Upper lobe of left lung (tissue), 6 donors: ENCODE measurements around the gene RRP1B. TPM values are rescaled to one million over a fixed set of nuclear protein-coding genes. Genes with fewer than 3 reads are reported as not detected.
"Not testable (repeated sequence)": the region's sequence is repeated elsewhere in the genome, so short reads cannot be mapped to it uniquely, and the experiment has no call there.

Experiments used
- ATAC-seq, 2 donors: fragments of 200-7000 bp; cut with Tn5 transposase; one replicate each; pipeline ENCODE4 v1.9.1; 2022; ENCODE audit warnings: mild to moderate bottlenecking in 2 of 2, moderate library complexity in 2 of 2; ENCODE audit not compliant: low FRiP score in 2 of 2
- DNase-seq, 2 donors: peaks; one replicate each; pipeline ENCODE4 v3.0.0-alpha.2; 2019 to 2020
- H3K27ac ChIP-seq, 4 donors: fragments of 200-600 bp; sonication (generic); one replicate each; pipeline ENCODE4 v1.5.1; 2016 to 2019
- H3K27me3 ChIP-seq, 4 donors: fragments of 200-600 bp; sonication (generic); one replicate each; pipeline ENCODE4 v1.5.1; 2017 to 2019
- H3K36me3 ChIP-seq, 4 donors: fragments of 200-600 bp; sonication (generic); one replicate each; pipeline ENCODE4 v1.5.1; 2016 to 2019
- H3K4me1 ChIP-seq, 4 donors: fragments of 200-600 bp; sonication (generic); one replicate each; pipeline ENCODE4 v1.5.1; 2018 to 2019
- H3K4me3 ChIP-seq, 4 donors: fragments of 200-600 bp; sonication (generic); one replicate each; pipeline ENCODE4 v1.5.1; 2017 to 2019; ENCODE audit warnings: mild to moderate bottlenecking in 2 of 4, moderate library complexity in 1 of 4
- H3K9me3 ChIP-seq, 4 donors: fragments of 200-600 bp; sonication (generic); one replicate each; pipeline ENCODE4 v1.5.1; 2018 to 2019
- EP300 ChIP-seq, 4 donors: sonication (generic); formaldehyde crosslinking; IDR thresholded peaks; one replicate each; pipeline ENCODE4 v1.5.1; 2017; ENCODE audit warnings: antibody characterized with exemption in 4 of 4, control low read depth in 2 of 4
- POLR2A ChIP-seq, 4 donors: fragments of 450-650 bp; IDR thresholded peaks; one replicate each; pipeline ENCODE4 v1.5.1; 2016 to 2017; ENCODE audit warnings: antibody characterized with exemption in 4 of 4, mild to moderate bottlenecking in 2 of 4
- POLR2AphosphoS5 ChIP-seq, 2 donors: sonication (generic); formaldehyde crosslinking; IDR thresholded peaks; one replicate each; pipeline ENCODE4 v1.5.1; 2017; ENCODE audit warnings: antibody characterized with exemption in 2 of 2
- WGBS, 2 donors: methylation state at CpG; one replicate each; pipeline ENCODE4 v1.1.5; 2017 to 2018; 5-methylcytosine and 5-hydroxymethylcytosine counted together
- total RNA-seq, 6 donors: library from RNA; depleted of rRNA in 4 of 6; stranded (reverse); fragments of >200 nt in 4 of 6; gene quantifications; one replicate each; pipeline versions ENCODE4 v1.1.0 to v1.2.1, GENCODE V29; 2016 to 2021
- TF ChIP-seq, protein P1 (sequence below), 6 experiments: fragments of 450-650 bp in 4 of 6; fragments of 200-600 bp in 2 of 6; sonication (generic) in 2 of 6; IDR thresholded peaks; one replicate each; pipeline ENCODE4 v1.5.1; 2016 to 2019; ENCODE audit warnings: antibody characterized with exemption in 6 of 6
- donor health status: DM: no; HTN: no; CAD: no; lungs with moderate emphysema.
- donor health status: DM: no; HTN: yes; CAD: no; lungs with severe emphysema.

Gene RRP1B
- total RNA-seq, 6 donors from 2014 or later = 11.5 to 22.8 (median 19.7) TPM

GRCh38 chr21:43707462-43707861 lies 48.1 kb downstream of the RRP1B start:
- Histone ChIP-seq H3K4me1 (peaks cover 2 to 16% (median 6%) of the 10 kb centered on the region in 4 donors), H3K36me3 (no peaks in the 10 kb centered on the region), H3K4me3 (no peak overlapping the region), H3K27me3 (no peaks in the 10 kb centered on the region), H3K27ac (no peak overlapping the region), H3K9me3 (no peaks in the 10 kb centered on the region)
- WGBS, 2 donors = 88 to 92% methylated on average over 7 to 9 of the region's 9 CpGs
- ATAC-seq (no peak), DNase-seq (no peak)
- TF ChIP-seq POLR2A (IDR thresholded peaks at IDR 0.05) = no peak
- no peak for TF ChIP-seq EP300 (IDR thresholded peaks at IDR 0.05)
- TF ChIP-seq, protein P1, sequence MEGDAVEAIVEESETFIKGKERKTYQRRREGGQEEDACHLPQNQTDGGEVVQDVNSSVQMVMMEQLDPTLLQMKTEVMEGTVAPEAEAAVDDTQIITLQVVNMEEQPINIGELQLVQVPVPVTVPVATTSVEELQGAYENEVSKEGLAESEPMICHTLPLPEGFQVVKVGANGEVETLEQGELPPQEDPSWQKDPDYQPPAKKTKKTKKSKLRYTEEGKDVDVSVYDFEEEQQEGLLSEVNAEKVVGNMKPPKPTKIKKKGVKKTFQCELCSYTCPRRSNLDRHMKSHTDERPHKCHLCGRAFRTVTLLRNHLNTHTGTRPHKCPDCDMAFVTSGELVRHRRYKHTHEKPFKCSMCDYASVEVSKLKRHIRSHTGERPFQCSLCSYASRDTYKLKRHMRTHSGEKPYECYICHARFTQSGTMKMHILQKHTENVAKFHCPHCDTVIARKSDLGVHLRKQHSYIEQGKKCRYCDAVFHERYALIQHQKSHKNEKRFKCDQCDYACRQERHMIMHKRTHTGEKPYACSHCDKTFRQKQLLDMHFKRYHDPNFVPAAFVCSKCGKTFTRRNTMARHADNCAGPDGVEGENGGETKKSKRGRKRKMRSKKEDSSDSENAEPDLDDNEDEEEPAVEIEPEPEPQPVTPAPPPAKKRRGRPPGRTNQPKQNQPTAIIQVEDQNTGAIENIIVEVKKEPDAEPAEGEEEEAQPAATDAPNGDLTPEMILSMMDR (IDR thresholded peaks at IDR 0.05) = no peak
- TF ChIP-seq POLR2AphosphoS5 (IDR thresholded peaks at IDR 0.05) = no peak

GRCh38 chr21:43708745-43709381 lies 49.5 kb downstream of the RRP1B start:
- Histone ChIP-seq H3K4me3 (no peak overlapping the region), H3K36me3 (no peaks in the 10 kb centered on the region), H3K27me3 (no peaks in the 10 kb centered on the region), H3K9me3 (no peaks in the 10 kb centered on the region), H3K27ac (no peak overlapping the region), H3K4me1 (peaks cover 0 to 14% (median 0%) of the 10 kb centered on the region in 4 donors)
- 86 to 94% methylated on average over 13 of the region's 13 CpGs for WGBS, 2 donors
- DNase-seq (no peak), ATAC-seq (no peak)
- no peak for TF ChIP-seq EP300 (IDR thresholded peaks at IDR 0.05)
- TF ChIP-seq POLR2A (IDR thresholded peaks at IDR 0.05) = no peak
- TF ChIP-seq, protein P1 (IDR thresholded peaks at IDR 0.05) = no peak
- no peak for TF ChIP-seq POLR2AphosphoS5 (IDR thresholded peaks at IDR 0.05)

GRCh38 chr21:43712268-43712942 lies 53.0 kb downstream of the RRP1B start:
- peak; percentile 66 to 94 for ATAC-seq

DNA sequence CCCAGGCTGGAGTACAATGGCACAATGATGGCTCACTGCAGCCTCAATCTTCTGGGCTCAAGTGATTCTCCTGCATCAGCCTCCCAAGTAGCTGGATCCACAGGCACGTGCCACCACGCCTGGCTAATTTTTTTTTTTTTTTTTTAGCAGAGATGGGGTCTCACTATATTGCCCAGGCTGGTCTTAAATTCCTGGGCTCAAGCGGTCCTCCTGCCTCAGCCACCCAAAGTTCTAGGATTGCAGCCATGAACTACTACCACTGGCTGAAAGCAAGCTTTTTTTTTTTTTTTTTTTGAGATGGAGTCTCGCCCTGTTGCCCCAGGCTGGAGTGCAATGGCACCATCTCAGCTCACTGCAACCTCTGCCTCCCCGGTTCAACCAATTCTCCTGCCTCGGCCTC lies 53.8 kb downstream of the RRP1B start:
- DNase-seq, H3K4me3 ChIP-seq, H3K27me3 ChIP-seq, H3K36me3 ChIP-seq, ATAC-seq, H3K9me3 ChIP-seq: not testable (repeated sequence)
- 88 to 91% methylated on average over 6 of the region's 6 CpGs for WGBS, 2 donors
- peaks cover under 1 to 16% (median 2%) of the 10 kb centered on the region in 4 donors for H3K4me1 ChIP-seq
- H3K27ac ChIP-seq = peak overlapping the region; percentile 70 to 83 (median 74)

More at GRCh38 chr21:43712268-43712942, 53.0 kb downstream of the RRP1B start:
- Histone ChIP-seq H3K9me3 (no peaks in the 10 kb centered on the region), H3K27ac (peak overlapping the region; percentile 70 to 83 (median 74)), H3K4me1 (peaks cover 0 to 14% (median 0%) of the 10 kb centered on the region in 4 donors), H3K27me3 (no peaks in the 10 kb centered on the region), H3K4me3 (no peak overlapping the region), H3K36me3 (no peaks in the 10 kb centered on the region)
- WGBS, 2 donors = 64 to 71% methylated on average over 13 of the region's 13 CpGs
- TF ChIP-seq, protein P1 (IDR thresholded peaks at IDR 0.05) = no peak
- TF ChIP-seq EP300 (IDR thresholded peaks at IDR 0.05) (no peak), POLR2A (IDR thresholded peaks at IDR 0.05) (peak in 1 of 4 donors; percentile 39), POLR2AphosphoS5 (IDR thresholded peaks at IDR 0.05) (peak in 1 of 2 donors; percentile 11)
- DNase-seq = peak in 1 of 2 donors; percentile 87

DNA sequence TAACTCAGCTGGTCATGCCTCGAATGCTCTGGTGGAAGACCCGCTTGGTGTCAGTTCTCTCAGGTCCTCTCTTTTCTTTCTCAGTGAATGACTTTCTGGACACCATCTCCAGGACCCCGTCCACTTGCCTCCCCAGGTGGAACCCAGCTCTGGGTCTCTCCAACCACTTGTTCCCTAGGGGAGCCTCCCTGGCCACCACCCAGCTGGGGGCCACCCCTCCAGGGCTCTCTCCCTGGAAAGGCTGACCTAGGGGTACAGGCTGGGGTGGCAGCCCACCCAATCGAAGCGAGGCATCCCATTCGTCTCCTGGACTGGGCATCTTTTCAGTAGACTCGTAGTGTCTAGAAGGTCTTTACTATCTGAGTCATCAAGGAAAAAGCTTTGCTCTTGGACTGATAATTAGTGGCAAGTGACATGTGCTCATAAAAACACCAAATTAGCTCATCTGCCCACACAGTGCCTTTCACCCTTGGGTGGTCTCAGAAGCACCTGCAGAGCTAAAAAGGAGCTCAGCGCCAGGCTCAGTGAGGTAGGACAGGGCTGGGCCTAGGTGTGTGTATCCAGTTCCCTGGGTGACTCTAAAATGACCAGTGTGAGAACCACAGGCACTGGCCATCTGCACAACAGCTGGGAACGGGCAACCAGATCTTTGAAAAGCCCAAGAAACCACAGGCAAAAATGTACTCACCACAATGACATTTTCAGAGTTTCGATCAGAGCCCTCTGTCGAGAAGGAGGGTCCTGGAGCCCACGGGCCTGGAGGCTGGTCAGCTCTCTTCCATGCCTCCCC lies 57.2 kb downstream of the RRP1B start:
- TF ChIP-seq POLR2AphosphoS5 (IDR thresholded peaks at IDR 0.05) (no peak), EP300 (IDR thresholded peaks at IDR 0.05) (no peak), POLR2A (IDR thresholded peaks at IDR 0.05) (no peak)
- TF ChIP-seq, protein P1 (IDR thresholded peaks at IDR 0.05) = no peak
- no peaks in the 10 kb centered on the region for H3K36me3 ChIP-seq
- H3K27me3 ChIP-seq = no peaks in the 10 kb centered on the region
- H3K4me3 ChIP-seq = no peak overlapping the region
- peaks cover 22 to 33% (median 24%) of the 10 kb centered on the region in 4 donors for H3K4me1 ChIP-seq
- no peak for DNase-seq
- 78 to 91% methylated on average over 9 to 12 of the region's 12 CpGs for WGBS, 2 donors
- no peaks in the 10 kb centered on the region for H3K9me3 ChIP-seq
- no peak for ATAC-seq
- H3K27ac ChIP-seq = no peak overlapping the region
